HCT116 (cell line): ENCODE results near the gene PAGE4. TPM values are rescaled to one million over a fixed set of nuclear protein-coding genes. Genes with fewer than 3 reads are reported as not detected.
A peak's percentile ranks its signal among the peaks of the same experiment; 100 is the strongest.

Experiments
- ATAC-seq: fragments of 200-7000 bp; cut with Tn5 transposase; 2 replicates; pipeline ENCODE4 v1.9.1; 2020; ENCODE audit warnings: mild to moderate bottlenecking, moderate library complexity
- Bru-seq: library from RNA; stranded (reverse); fragments of 400-500 nt; gene quantifications from one replicate; lab custom pipeline; 2021; lab: Mats Ljungman, UMichigan
- BruChase-seq, 2 experiments: library from RNA; stranded (reverse); fragments of 400-500 nt; gene quantifications; one replicate each; lab custom pipeline; 2021; lab: Mats Ljungman, UMichigan
- BruUV-seq: library from RNA; stranded (reverse); fragments of 400-500 nt; replicated peaks from 2 replicates; lab custom pipeline; 2021; lab: Mats Ljungman, UMichigan
- CTCF ChIA-PET: fragments of 300-600 bp; sonication (Branson Sonifier 250); formaldehyde crosslinking; loops from one replicate; lab custom pipeline; 2021; ENCODE audit warnings: antibody characterized with exemption; lab: Charles Lee
- POLR2A ChIA-PET: fragments of 300-600, 350-600 bp; sonication (Branson Sonifier 250); formaldehyde crosslinking; loops from one replicate; lab custom pipeline; 2021; ENCODE audit warnings: antibody characterized with exemption; lab: Charles Lee
- RAD21 ChIA-PET, 2 experiments: fragments of 300-600 bp; sonication (Branson Sonifier 250); formaldehyde crosslinking; loops; one replicate each; lab custom pipeline; 2023; ENCODE audit warnings: low total read pairs in 2 of 2; ENCODE audit not compliant: uncharacterized antibody in 2 of 2, unreplicated experiment in 2 of 2, low non-redundant PET in 1 of 2; lab: Charles Lee
- DNase-seq: peaks from one replicate; pipeline ENCODE4 v3.0.0-alpha.2; 2010; ENCODE audit warnings: low read depth, low spot score
- H2AFZ ChIP-seq: fragments of 200-600 bp; shearing (Covaris generic), sonication (generic); 2 replicates; pipeline ENCODE4 v1.6.1; 2017; ENCODE audit warnings: low read depth, mixed run types, mixed read lengths, antibody characterized with exemption, low read length; ENCODE audit not compliant: poor library complexity, severe bottlenecking
- H3K27ac ChIP-seq: 2 replicates; pipeline ENCODE4 v1.5.1; 2012; ENCODE audit warnings: low read depth, low read length
- H3K27me3 ChIP-seq: fragments of 200-600 bp; sonication (generic); 2 replicates; pipeline ENCODE4 v1.6.1; 2016; ENCODE audit warnings: mixed run types, low read length, mixed read lengths; ENCODE audit not compliant: insufficient read depth
- H3K36me3 ChIP-seq, 2 experiments: fragments of 200-500 bp in 1 of 2; fragments of 200-600 bp in 1 of 2; sonication (Bioruptor generic) in 1 of 2; sonication (generic) in 1 of 2; 2 replicates each; pipeline versions ENCODE4 v1.5.1 to v1.6.1; 2014 to 2016; ENCODE audit warnings: low read length in 2 of 2, inconsistent platforms in 1 of 2, mixed read lengths in 1 of 2, mixed run types in 1 of 2; ENCODE audit not compliant: insufficient read depth in 2 of 2, control insufficient read depth in 1 of 2
- H3K4me1 ChIP-seq, 2 experiments: fragments of 200-600 bp in 1 of 2; sonication (generic) in 1 of 2; 2 replicates each; pipeline versions ENCODE4 v1.5.1 to v1.6.1; 2012 to 2017; ENCODE audit warnings: low read length in 2 of 2, inconsistent platforms in 1 of 2, mild to moderate bottlenecking in 1 of 2, mixed read lengths in 1 of 2, mixed run types in 1 of 2, moderate library complexity in 1 of 2; ENCODE audit not compliant: insufficient read depth in 2 of 2, control insufficient read depth in 1 of 2
- H3K4me2 ChIP-seq: fragments of 200-600 bp; sonication (generic); 2 replicates; pipeline ENCODE4 v1.6.1; 2017; ENCODE audit warnings: mixed run types, low read length, mixed read lengths
- H3K4me3 ChIP-seq, 2 experiments: fragments of 200-600 bp in 1 of 2; sonication (generic) in 1 of 2; replicated peaks in 1 of 2; 2 replicates each; pipeline ENCODE4 v1.5.1; 2011 to 2016; ENCODE audit warnings: low read length in 2 of 2, control low read depth in 1 of 2, low read depth in 1 of 2, mild to moderate bottlenecking in 1 of 2, mixed read lengths in 1 of 2, mixed run types in 1 of 2
- H3K79me2 ChIP-seq: fragments of 200-600 bp; sonication (generic); 2 replicates; pipeline ENCODE4 v1.6.1; 2017; ENCODE audit warnings: mild to moderate bottlenecking, mixed run types, low read length, moderate library complexity, mixed read lengths; ENCODE audit not compliant: insufficient read depth
- H3K9ac ChIP-seq: fragments of 200-600 bp; sonication (generic); 2 replicates; pipeline ENCODE4 v1.6.1; 2016; ENCODE audit warnings: low read length, mixed read lengths
- H3K9me2 ChIP-seq: fragments of 200-600 bp; sonication (generic), shearing (Covaris generic); 2 replicates; pipeline ENCODE4 v1.6.1; 2017; ENCODE audit warnings: mixed run types, mild to moderate bottlenecking, moderate library complexity; ENCODE audit not compliant: insufficient read depth
- H3K9me3 ChIP-seq, 2 experiments: fragments of 200-500 bp in 1 of 2; fragments of 200-600 bp in 1 of 2; sonication (Bioruptor generic) in 1 of 2; sonication (generic) in 1 of 2; 2 replicates each; pipeline ENCODE4 v1.6.1; 2014 to 2017; ENCODE audit warnings: low read length in 2 of 2, mixed read lengths in 2 of 2, inconsistent platforms in 1 of 2, low read depth in 1 of 2, mild to moderate bottlenecking in 1 of 2, mixed run types in 1 of 2, moderate library complexity in 1 of 2; ENCODE audit not compliant: control insufficient read depth in 1 of 2, insufficient read depth in 1 of 2
- H4K20me1 ChIP-seq: fragments of 200-600 bp; sonication (generic), shearing (Covaris generic); 2 replicates; pipeline ENCODE4 v1.6.1; 2017; ENCODE audit warnings: mixed run types, mild to moderate bottlenecking, moderate library complexity; ENCODE audit not compliant: insufficient read depth
- CEBPB ChIP-seq: IDR thresholded peaks from 2 replicates; pipeline ENCODE4 v1.6.1; 2012; ENCODE audit warnings: low read depth
- ELF1 ChIP-seq: IDR thresholded peaks from 2 replicates; pipeline ENCODE4 v1.6.1; 2012; ENCODE audit warnings: low read depth, borderline replicate concordance
- EZH2phosphoT487 ChIP-seq: fragments of 200-600 bp; IDR thresholded peaks from 2 replicates; pipeline ENCODE4 v1.6.1; 2018; ENCODE audit warnings: antibody characterized with exemption, borderline replicate concordance
- POLR2A ChIP-seq: IDR thresholded peaks from 2 replicates; pipeline ENCODE4 v1.7.0; 2011; ENCODE audit warnings: borderline replicate concordance; ENCODE audit not compliant: insufficient read depth, insufficient read length; ENCODE audit errors: extremely low read depth
- SIN3A ChIP-seq: IDR thresholded peaks from 2 replicates; pipeline ENCODE4 v1.6.1; 2012; ENCODE audit warnings: low read depth
- TCF7L2 ChIP-seq: IDR thresholded peaks from 2 replicates; pipeline ENCODE4 v1.7.0; 2011; ENCODE audit warnings: borderline replicate concordance, inconsistent platforms; ENCODE audit not compliant: insufficient read depth, insufficient read length; ENCODE audit errors: extremely low read depth
- ZFX ChIP-seq: fragments of 450-650 bp; IDR thresholded peaks from 2 replicates; pipeline ENCODE4 v1.6.1; 2017
- ZNF274 ChIP-seq: fragments of 200-500 bp; sonication (Bioruptor generic); IDR thresholded peaks from 2 replicates; pipeline ENCODE4 v1.6.1; 2014; ENCODE audit warnings: mild to moderate bottlenecking, low read depth, low read length, inconsistent platforms
- intact Hi-C: fragments of 100-400 bp; cut with micrococcal nuclease; formaldehyde crosslinking; loops from 2 replicates; pipeline ENCODE4 v1.10.0; 2022
- long read RNA-seq: library from polyadenylated mRNA; unstranded; transcript quantifications from one replicate; pipeline ENCODE4 v2.0.0, GENCODE V29; 2021; ENCODE audit not compliant: unreplicated experiment
- polyA plus RNA-seq: library from polyadenylated mRNA; unstranded; fragments of >200 nt; gene quantifications from 2 replicates; pipeline ENCODE4 v1.2.1, GENCODE V29; 2012; ENCODE audit warnings: missing spikeins
- total RNA-seq: library from RNA; stranded (reverse); gene quantifications from one replicate; pipeline ENCODE4 v1.2.1, GENCODE V29; 2021; ENCODE audit not compliant: unreplicated experiment
- TF ChIP-seq, protein P1 (sequence below), 3 experiments: fragments of 200-600 bp in 1 of 3; sonication (generic) in 1 of 3; IDR thresholded peaks in 2 of 3; conservative IDR thresholded peaks in 1 of 3; 2 replicates each; pipeline ENCODE4 v1.5.1; 2012 to 2017; ENCODE audit warnings: low read depth in 2 of 3, low read length in 2 of 3, antibody characterized with exemption in 1 of 3, borderline replicate concordance in 1 of 3, control low read depth in 1 of 3, mild to moderate bottlenecking in 1 of 3, mixed read lengths in 1 of 3, mixed run types in 1 of 3, moderate library complexity in 1 of 3; ENCODE audit not compliant: insufficient read depth in 1 of 3
- TF ChIP-seq, protein P2 (sequence below): IDR thresholded peaks from 2 replicates; pipeline ENCODE4 v1.6.1; 2011; ENCODE audit warnings: mild to moderate bottlenecking, low read length, moderate library complexity; ENCODE audit not compliant: insufficient replicate concordance; ENCODE audit errors: extremely low read depth

PAGE4 gene, protein sequence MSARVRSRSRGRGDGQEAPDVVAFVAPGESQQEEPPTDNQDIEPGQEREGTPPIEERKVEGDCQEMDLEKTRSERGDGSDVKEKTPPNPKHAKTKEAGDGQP
- total RNA-seq (not detected), Bru-seq, nascent RNA (not detected), BruChase-seq, experiment 1, labeled RNA remaining after a 6-hour chase (percentile 12 among the genes with signal in this experiment), BruChase-seq, experiment 2, labeled RNA remaining after a 2-hour chase (percentile 11 among the genes with signal in this experiment)
- polyA plus RNA-seq, result 0.21 and 0.27 TPM in 2 replicates
- long read RNA-seq, result 0 reads

DNA sequence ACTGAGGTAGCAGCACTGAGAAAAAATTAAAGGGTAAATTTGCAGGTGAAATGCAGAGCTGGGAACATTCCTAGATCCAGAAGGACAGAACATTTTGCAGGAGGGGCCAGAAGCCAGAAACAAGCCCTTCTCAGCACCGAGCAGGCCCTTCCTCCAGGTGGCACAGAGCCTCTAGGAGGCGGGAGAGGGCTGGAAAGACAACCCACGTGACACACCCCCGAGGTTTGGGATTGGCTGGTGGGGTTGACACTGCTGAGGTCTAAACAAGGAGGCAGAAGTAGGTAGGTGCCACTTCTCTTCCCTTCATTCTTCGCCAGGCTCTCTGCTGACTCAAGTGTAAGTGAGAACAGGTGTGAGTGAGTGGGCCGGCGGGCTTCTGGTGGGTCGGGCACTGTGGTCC is at the start of gene PAGE4:
Gene PAGE4 (plus strand): TSS at position 288 of the 400 bp plus-strand sequence. CDS start 1,126 bp downstream, outside the sequence.
- no peak within 1 kb of the TSS for H3K9ac ChIP-seq
- ATAC-seq, result peak; percentile 89
- RAD21 ChIA-PET, result no interaction called here
- peaks cover 19% of the 10 kb centered on the region for H3K27me3 ChIP-seq
- no TSS peak for BruUV-seq
- H3K27ac ChIP-seq, result no peak within 1 kb of the TSS
- TF ChIP-seq, protein P1, sequence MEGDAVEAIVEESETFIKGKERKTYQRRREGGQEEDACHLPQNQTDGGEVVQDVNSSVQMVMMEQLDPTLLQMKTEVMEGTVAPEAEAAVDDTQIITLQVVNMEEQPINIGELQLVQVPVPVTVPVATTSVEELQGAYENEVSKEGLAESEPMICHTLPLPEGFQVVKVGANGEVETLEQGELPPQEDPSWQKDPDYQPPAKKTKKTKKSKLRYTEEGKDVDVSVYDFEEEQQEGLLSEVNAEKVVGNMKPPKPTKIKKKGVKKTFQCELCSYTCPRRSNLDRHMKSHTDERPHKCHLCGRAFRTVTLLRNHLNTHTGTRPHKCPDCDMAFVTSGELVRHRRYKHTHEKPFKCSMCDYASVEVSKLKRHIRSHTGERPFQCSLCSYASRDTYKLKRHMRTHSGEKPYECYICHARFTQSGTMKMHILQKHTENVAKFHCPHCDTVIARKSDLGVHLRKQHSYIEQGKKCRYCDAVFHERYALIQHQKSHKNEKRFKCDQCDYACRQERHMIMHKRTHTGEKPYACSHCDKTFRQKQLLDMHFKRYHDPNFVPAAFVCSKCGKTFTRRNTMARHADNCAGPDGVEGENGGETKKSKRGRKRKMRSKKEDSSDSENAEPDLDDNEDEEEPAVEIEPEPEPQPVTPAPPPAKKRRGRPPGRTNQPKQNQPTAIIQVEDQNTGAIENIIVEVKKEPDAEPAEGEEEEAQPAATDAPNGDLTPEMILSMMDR (IDR thresholded peaks at IDR 0.05 in 2 of 3, conservative IDR thresholded peaks at IDR 0.05 in 1 of 3; ENCODE audit: borderline replicate concordance in 1 of 3, insufficient read depth in 1 of 3, low read depth in 2 of 3, low read length in 2 of 3), result peak in 2 of 3 experiments; percentile 16 to 27; a peak in 2 of 6 replicates
- TF ChIP-seq CEBPB (no peak), SIN3A (no peak), EZH2phosphoT487 (no peak)
- intact Hi-C loops, result no loop called here
- H4K20me1 ChIP-seq, result no peaks in the 10 kb centered on the region
- no peak within 1 kb of the TSS for H3K4me3 ChIP-seq
- H3K9me2 ChIP-seq, result no peaks in the 10 kb centered on the region
- CTCF ChIA-PET, result no interaction called here
- H3K9me3 ChIP-seq, result no peaks in the 10 kb centered on the region
- peak; percentile 6 for DNase-seq
- no peaks in the 10 kb centered on the region for H3K4me1 ChIP-seq
- H2AFZ ChIP-seq, result no peak within 1 kb of the TSS
- no peaks in the 10 kb centered on the region for H3K36me3 ChIP-seq
- POLR2A ChIA-PET, result no interaction called here
- no peak within 1 kb of the TSS for H3K4me2 ChIP-seq
- no peaks in the 10 kb centered on the region for H3K79me2 ChIP-seq

DNA sequence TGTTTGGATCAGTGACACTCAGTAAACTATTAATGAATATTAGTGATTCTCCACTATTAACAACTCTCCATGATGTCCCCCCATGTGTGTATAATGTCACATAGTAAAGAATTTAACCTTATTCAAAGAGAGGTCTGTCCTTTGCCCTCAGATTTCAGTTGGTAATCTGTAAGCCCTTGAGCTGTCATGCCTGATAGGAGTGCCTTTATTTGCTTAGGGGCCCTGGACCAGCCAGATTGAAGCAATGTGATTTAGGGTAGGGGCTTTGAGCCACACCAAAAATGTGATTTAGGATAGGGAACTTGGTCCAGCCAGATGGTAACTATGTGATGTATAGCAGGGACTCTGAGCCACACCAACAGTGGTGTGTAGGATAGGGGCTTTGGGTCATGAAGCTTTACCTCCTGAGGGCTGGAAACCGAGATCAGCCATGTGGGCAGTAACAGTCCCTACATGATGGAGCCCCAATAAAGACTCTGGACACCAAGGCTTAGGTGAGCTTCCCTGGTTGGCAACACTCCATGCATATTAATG is 44.3 kb upstream of the PAGE4 start:
- no TSS peak for BruUV-seq

More for the DNA sequence above, 44.3 kb upstream of the PAGE4 start:
- Histone ChIP-seq H4K20me1 (no peaks in the 10 kb centered on the region), H3K9me2 (no peaks in the 10 kb centered on the region), H3K4me2 (no peak overlapping the region), H3K27ac (no peak overlapping the region), H3K4me3 (no peak overlapping the region), H2AFZ (no peak overlapping the region), H3K4me1 (no peaks in the 10 kb centered on the region), H3K9ac (no peak overlapping the region), H3K36me3 (no peaks in the 10 kb centered on the region), H3K27me3 (0 out of 2 replicates have a peak, but pooled peaks cover 4% of the 10 kb centered on the region), H3K9me3 (no peaks in the 10 kb centered on the region), H3K79me2 (no peaks in the 10 kb centered on the region)
- ChIA-PET POLR2A (no interaction called here), RAD21 (no interaction called here), CTCF (no interaction called here)
- ATAC-seq (no peak), DNase-seq (no peak)
- TF ChIP-seq ZNF274 (no peak), TCF7L2 (no peak), ZFX (no peak), ELF1 (no peak), POLR2A (no peak)
- TF ChIP-seq, protein P2, sequence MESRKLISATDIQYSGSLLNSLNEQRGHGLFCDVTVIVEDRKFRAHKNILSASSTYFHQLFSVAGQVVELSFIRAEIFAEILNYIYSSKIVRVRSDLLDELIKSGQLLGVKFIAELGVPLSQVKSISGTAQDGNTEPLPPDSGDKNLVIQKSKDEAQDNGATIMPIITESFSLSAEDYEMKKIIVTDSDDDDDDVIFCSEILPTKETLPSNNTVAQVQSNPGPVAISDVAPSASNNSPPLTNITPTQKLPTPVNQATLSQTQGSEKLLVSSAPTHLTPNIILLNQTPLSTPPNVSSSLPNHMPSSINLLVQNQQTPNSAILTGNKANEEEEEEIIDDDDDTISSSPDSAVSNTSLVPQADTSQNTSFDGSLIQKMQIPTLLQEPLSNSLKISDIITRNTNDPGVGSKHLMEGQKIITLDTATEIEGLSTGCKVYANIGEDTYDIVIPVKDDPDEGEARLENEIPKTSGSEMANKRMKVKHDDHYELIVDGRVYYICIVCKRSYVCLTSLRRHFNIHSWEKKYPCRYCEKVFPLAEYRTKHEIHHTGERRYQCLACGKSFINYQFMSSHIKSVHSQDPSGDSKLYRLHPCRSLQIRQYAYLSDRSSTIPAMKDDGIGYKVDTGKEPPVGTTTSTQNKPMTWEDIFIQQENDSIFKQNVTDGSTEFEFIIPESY, result no peak
- intact Hi-C loops, result no loop called here
